RPMI8226 (cell line): ENCODE results near the gene ADSS2.
"Not testable (repeated sequence)": the region's sequence is repeated elsewhere in the genome, so short reads cannot be mapped to it uniquely, and the experiment has no call there.

Experiments used
- DNase-seq: peaks from one replicate; pipeline ENCODE4 v3.0.0-alpha.2; 2015

ADSS2 gene

GRCh38 chr1:244451539-244451950 is at the start of gene ADSS2:
Gene ADSS2 (minus strand): TSS chr1:244451909. CDS start chr1:244451817, 92 bp downstream.
- DNase-seq = no peak

GRCh38 chr1:244500515-244500914 is 48.8 kb upstream of the ADSS2 start:
- DNase-seq = not testable (repeated sequence)

- DNase-seq = not testable (repeated sequence)
These were observed 47.8 kb upstream of the ADSS2 start for GRCh38 chr1:244499484-244499883.

DNA sequence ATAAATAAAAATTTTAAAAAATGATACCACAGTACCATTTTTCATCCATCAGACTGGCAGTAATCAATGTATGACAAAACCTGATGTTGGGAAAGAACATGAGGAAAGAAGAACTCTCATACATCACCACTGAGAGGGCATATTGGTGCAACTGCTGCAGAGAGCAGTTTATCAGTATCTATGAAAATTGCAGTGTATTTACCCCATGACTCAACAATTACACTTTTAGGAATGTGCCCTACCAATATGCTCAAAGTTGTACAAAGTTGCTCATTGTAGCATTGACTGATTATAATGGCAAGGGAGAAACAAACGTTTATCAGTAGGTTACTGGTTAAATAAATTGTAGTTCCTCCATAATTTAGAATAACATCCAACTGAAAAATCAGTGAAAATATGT is 46.1 kb upstream of the ADSS2 start:
- no peak for DNase-seq

DNA sequence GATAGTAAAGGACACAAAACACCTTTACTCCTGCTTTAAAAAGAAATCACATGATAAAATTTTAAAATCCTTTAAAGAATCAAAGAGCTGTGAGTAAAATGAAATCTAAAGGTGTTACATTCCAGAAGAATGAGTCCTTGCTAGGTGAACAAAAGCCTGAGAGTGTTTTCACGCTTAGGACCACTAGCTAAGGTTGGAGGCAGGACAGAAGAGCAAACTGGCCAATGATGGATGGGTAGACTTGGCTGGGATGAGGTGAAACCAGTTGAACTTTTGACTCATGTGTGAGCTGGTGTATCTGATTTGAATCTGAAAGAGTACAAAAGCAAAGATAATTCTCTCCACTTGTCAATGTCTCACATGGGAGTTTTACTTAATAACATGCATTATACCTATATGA is 44.5 kb upstream of the ADSS2 start:
- no peak for DNase-seq

DNA sequence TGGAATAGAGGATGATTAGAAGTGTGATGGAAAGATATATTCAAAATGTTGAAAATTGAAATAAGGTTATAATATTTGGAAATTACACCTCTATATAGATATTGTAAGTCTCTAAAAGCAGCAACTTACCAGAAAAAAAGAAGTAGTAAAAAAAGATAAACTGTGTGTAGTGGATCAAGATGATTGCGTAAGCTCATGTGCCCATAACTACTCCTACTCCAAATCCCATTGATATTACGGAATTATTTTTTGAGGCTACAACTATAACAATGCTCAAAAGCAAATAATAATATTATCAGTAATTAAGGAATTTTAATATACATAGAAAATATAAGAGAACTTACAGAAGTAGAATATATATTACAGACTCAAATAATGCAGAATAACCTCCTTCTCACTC is 42.9 kb upstream of the ADSS2 start:
- no peak for DNase-seq

- DNase-seq = not testable (repeated sequence)
These were observed 33.3 kb upstream of the ADSS2 start for GRCh38 chr1:244484971-244485370.

GRCh38 chr1:244473059-244473605 is 21.4 kb upstream of the ADSS2 start:
- DNase-seq = no peak

- DNase-seq = no peak
These were observed 15.0 kb upstream of the ADSS2 start for GRCh38 chr1:244466724-244467123.

- DNase-seq = peak; percentile 70
These were observed 9.7 kb upstream of the ADSS2 start, which contains the start of gene CATSPERE for GRCh38 chr1:244461245-244462071. Gene CATSPERE (plus strand): TSS chr1:244461273. CDS start chr1:244461430, 157 bp downstream.

- DNase-seq = no peak
These were observed 8.5 kb upstream of the ADSS2 start for GRCh38 chr1:244460197-244460596.

GRCh38 chr1:244458781-244459180 is 7.1 kb upstream of the ADSS2 start:
- DNase-seq = no peak

DNA sequence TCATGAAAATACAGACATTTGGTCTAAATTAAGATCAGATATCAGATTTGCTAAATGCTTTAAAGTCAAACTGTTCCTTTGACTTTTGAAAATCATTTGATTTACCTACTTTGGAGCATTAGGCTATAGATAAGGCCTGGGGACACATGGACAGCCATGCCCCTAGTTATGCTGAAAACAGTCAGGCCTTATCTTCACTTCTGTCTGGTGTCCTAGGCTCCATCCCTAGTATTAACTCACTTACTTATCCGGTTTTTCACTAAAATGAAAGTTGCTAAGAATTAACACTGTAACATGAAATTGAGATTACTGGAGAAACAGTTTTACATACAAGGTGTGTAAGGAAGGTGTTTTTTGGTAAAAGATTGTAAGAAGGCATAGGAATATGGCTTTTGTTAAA is 4.9 kb upstream of the ADSS2 start:
- no peak for DNase-seq

- no peak for DNase-seq
These were observed 2.7 kb upstream of the ADSS2 start for GRCh38 chr1:244454412-244454811.

- peak; percentile 100 for DNase-seq
These were observed 464 bp upstream of the ADSS2 start for GRCh38 chr1:244451951-244452795.

GRCh38 chr1:244450597-244451538 is 841 bp downstream of the ADSS2 start:
- peak; percentile 65 for DNase-seq

DNA sequence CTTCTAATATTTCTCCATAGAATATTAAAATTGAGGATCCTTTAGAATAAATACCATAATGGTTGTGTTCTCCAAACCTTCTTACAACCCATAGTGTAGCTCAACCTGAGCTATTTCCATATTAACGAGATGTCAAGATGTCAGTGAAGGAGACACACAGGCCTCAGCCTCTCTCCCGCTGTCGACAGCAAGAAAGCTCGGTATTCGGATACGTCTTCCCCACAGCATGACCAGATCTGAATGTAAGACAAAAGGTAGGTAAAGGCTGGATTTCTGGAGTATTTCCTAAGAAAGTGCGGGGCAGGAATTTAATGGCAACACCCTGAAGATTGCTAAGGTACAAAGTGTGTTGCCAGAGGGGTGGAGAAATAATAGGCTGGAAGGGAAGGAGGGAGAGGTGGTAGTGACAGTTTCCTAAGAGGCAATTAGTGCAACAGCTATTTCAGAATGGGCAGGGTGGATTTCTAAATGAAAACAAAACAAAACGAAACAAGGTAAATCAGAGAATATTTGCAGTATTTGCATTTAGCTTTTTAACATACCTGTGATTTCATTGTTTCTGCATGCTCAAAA is 1.7 kb downstream of the ADSS2 start:
- DNase-seq = no peak

GRCh38 chr1:244448279-244449036 is 3.3 kb downstream of the ADSS2 start:
- DNase-seq = no peak

GRCh38 chr1:244447552-244447951 is 4.2 kb downstream of the ADSS2 start:
- no peak for DNase-seq

- no peak for DNase-seq
These were observed 4.7 kb downstream of the ADSS2 start for GRCh38 chr1:244447024-244447423.
